Measurements from ENCODE around the gene TMEM60. TPM values are rescaled to one million over a fixed set of nuclear protein-coding genes. Genes with fewer than 3 reads are reported as not detected.

Gene TMEM60
- total and polyA plus RNA-seq, 2 of the 8 experiments (the other 6 are each of a cell fraction or from before 2014, with no cell fraction given) = 22.1 to 29.2 TPM

GRCh38 chr7:77791336-77791735 is 6.9 kb downstream of the TMEM60 start:
- FAIRE-seq = no peak
- Histone ChIP-seq H2AFZ (ENCODE audit: low read length) (no peak overlapping the region), H3K27ac (ENCODE audit: low read depth, low read length) (no peak overlapping the region)

More at GRCh38 chr7:77791336-77791735, 6.9 kb downstream of the TMEM60 start:
- H3K27me3 ChIP-seq (replicated peaks in 1 of 4; ENCODE audit: control insufficient read depth in 3 of 4, extremely low read depth in 1 of 4, insufficient read depth in 3 of 4, low read length in 3 of 4) = no peaks in the 10 kb centered on the region
- no peak overlapping the region for H2BK120ac ChIP-seq (replicated peaks; ENCODE audit: low read depth, low read length)
- no peak overlapping the region for H3K56ac ChIP-seq (replicated peaks; ENCODE audit: insufficient read length, low read depth, low read length)
- WGBS, 2 experiments (ENCODE audit: extremely low coverage in 1 of 2, insufficient coverage in 1 of 2, insufficient read length in 1 of 2, insufficient replicate concordance in 2 of 2, low coverage in 1 of 2, low lambda C conversion rate in 2 of 2, missing lambda C conversion rate in 1 of 2) = 76% methylated on average over 6 of the region's 6 CpGs; no CpG with 5 or more reads in 1 of the 2 experiments
- H2BK5ac ChIP-seq (ENCODE audit: low read depth, low read length) = no peak overlapping the region
- no peaks in the 10 kb centered on the region for H3K79me1 ChIP-seq (ENCODE audit: low read depth, low read length)
- no peak overlapping the region for H2BK12ac ChIP-seq (ENCODE audit: low read depth, low read length)
- no peak for TF ChIP-seq EGR1 (IDR thresholded peaks at IDR 0.05; ENCODE audit: borderline replicate concordance, low read depth, low read length)
- H3K4me1 ChIP-seq (replicated peaks in 1 of 4; ENCODE audit: control insufficient read depth in 3 of 4, insufficient read depth in 4 of 4, low read length in 3 of 4) = no peaks in the 10 kb centered on the region
- no peak overlapping the region for H3K23ac ChIP-seq (ENCODE audit: insufficient read length)
- ChIA-PET POLR2A (ENCODE audit: partially characterized antibody) (no interaction called here), CTCF (ENCODE audit: partially characterized antibody) (no interaction called here)
- H3K79me2 ChIP-seq (ENCODE audit: control insufficient read depth in 1 of 2, insufficient read depth in 2 of 2, low read length in 2 of 2) = peaks cover 0 to 11% of the 10 kb centered on the region in 2 experiments; a peak in 2 of 4 replicates
- peaks cover 0 to 4% (median 0%) of the 10 kb centered on the region in 4 experiments; a peak in 1 of 8 replicates for H3K36me3 ChIP-seq (ENCODE audit: control insufficient read depth in 2 of 4, insufficient read depth in 4 of 4, low read length in 3 of 4)
- no peak overlapping the region for H2AK5ac ChIP-seq (ENCODE audit: low read depth, low read length)
- no peaks in the 10 kb centered on the region for H4K20me1 ChIP-seq (replicated peaks in 1 of 2; ENCODE audit: control insufficient read depth in 1 of 2, insufficient read depth in 2 of 2, low read length in 2 of 2)
- H3K23me2 ChIP-seq (ENCODE audit: low read depth, low read length) = no peaks in the 10 kb centered on the region
- H3K4ac ChIP-seq (replicated peaks; ENCODE audit: insufficient read length, low read depth, low read length) = no peak overlapping the region
- H4K8ac ChIP-seq (ENCODE audit: extremely low read depth, insufficient read depth, low read length) = no peak overlapping the region
- no peaks in the 10 kb centered on the region for H3K9me3 ChIP-seq (ENCODE audit: insufficient read depth in 2 of 2, low read depth in 1 of 2, low read length in 1 of 2)
- H3K18ac ChIP-seq (ENCODE audit: extremely low read depth, low read length) = no peak overlapping the region
- H2BK15ac ChIP-seq (ENCODE audit: low read length) = no peak overlapping the region
- no peak overlapping the region for H4K5ac ChIP-seq (ENCODE audit: insufficient read length, low read depth, low read length)
- no peak overlapping the region for H3K4me2 ChIP-seq (ENCODE audit: insufficient read depth in 1 of 2, low read depth in 2 of 2, low read length in 2 of 2)
- no peak overlapping the region for H3K14ac ChIP-seq (ENCODE audit: insufficient read length)
- no peak overlapping the region for H3K4me3 ChIP-seq (ENCODE audit: extremely low read depth in 1 of 4, insufficient read depth in 2 of 4, low read depth in 3 of 4, low read length in 4 of 4)
- no peak overlapping the region for H3K9ac ChIP-seq (replicated peaks in 1 of 4; ENCODE audit: extremely low read depth in 1 of 4, low read depth in 3 of 4, low read length in 3 of 4)
- no peak overlapping the region for H4K91ac ChIP-seq (replicated peaks; ENCODE audit: insufficient read length, low read length)
- H2BK20ac ChIP-seq (ENCODE audit: low read length) = no peak overlapping the region
- DNase-seq (ENCODE audit: low read depth in 1 of 2, low spot score in 2 of 2) = no peak
